Esophagus muscularis mucosa (tissue), 3 donors: Measurements from ENCODE around the gene UQCRC2.

Source experiments
- POLR2AphosphoS5 ChIP-seq, 2 donors: sonication (generic); formaldehyde crosslinking; IDR thresholded peaks; one replicate each; pipeline ENCODE4 v1.6.1; 2017; ENCODE audit warnings: antibody characterized with exemption in 2 of 2
- TF ChIP-seq, protein P1 (sequence below), 3 experiments: fragments of 200-600 bp in 2 of 3; fragments of 450-650 bp in 1 of 3; sonication (generic) in 2 of 3; IDR thresholded peaks; one replicate each; pipeline ENCODE4 v1.5.1; 2017 to 2019; ENCODE audit warnings: antibody characterized with exemption in 3 of 3, mild to moderate bottlenecking in 2 of 3, moderate library complexity in 1 of 3

GRCh38 chr16:21997697-21998480 is 44.7 kb downstream of the UQCRC2 start:
- TF ChIP-seq, protein P1, sequence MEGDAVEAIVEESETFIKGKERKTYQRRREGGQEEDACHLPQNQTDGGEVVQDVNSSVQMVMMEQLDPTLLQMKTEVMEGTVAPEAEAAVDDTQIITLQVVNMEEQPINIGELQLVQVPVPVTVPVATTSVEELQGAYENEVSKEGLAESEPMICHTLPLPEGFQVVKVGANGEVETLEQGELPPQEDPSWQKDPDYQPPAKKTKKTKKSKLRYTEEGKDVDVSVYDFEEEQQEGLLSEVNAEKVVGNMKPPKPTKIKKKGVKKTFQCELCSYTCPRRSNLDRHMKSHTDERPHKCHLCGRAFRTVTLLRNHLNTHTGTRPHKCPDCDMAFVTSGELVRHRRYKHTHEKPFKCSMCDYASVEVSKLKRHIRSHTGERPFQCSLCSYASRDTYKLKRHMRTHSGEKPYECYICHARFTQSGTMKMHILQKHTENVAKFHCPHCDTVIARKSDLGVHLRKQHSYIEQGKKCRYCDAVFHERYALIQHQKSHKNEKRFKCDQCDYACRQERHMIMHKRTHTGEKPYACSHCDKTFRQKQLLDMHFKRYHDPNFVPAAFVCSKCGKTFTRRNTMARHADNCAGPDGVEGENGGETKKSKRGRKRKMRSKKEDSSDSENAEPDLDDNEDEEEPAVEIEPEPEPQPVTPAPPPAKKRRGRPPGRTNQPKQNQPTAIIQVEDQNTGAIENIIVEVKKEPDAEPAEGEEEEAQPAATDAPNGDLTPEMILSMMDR (IDR thresholded peaks at IDR 0.05) = no peak
- no peak for TF ChIP-seq POLR2AphosphoS5 (IDR thresholded peaks at IDR 0.05)
